HG03159 (cell line): ENCODE measurements around the gene GAPDHS.

ENCODE experiments used
- ATAC-seq: cut with Tn5 transposase; IDR thresholded peaks from one replicate; pipeline ENCODE4 v1.9.1; 2021; ENCODE audit warnings: mild to moderate bottlenecking, moderate library complexity; ENCODE audit not compliant: unreplicated experiment

The GAPDHS gene

DNA sequence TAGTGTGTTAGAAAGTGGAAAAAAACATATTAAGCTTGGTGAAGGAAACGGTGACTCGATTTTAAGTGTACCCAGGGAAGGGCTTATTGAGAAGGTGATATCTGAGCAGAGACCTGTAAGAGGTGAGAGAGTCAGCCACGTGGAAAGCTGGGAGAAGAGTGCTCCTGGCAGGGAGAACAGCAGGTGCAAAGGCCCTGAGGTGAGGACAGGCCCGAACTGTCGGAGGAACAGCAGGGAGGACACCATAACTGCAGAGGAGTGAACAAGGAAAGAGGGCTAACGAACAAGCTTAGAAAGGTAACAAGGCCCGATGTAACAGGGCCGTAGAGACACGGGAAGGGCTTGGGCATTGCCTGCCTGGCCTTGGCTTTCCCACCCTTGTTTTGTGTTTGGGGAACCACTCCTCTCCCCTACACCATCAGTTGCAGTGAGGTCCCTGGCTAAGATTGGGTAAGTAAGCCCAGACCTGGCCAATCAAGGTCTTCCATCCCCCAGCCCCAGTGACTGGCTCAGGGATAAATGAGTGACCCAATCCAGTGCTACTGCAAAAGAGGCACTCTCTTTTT, 22.9 kb downstream of the GAPDHS start:
- ATAC-seq = no peak

DNA sequence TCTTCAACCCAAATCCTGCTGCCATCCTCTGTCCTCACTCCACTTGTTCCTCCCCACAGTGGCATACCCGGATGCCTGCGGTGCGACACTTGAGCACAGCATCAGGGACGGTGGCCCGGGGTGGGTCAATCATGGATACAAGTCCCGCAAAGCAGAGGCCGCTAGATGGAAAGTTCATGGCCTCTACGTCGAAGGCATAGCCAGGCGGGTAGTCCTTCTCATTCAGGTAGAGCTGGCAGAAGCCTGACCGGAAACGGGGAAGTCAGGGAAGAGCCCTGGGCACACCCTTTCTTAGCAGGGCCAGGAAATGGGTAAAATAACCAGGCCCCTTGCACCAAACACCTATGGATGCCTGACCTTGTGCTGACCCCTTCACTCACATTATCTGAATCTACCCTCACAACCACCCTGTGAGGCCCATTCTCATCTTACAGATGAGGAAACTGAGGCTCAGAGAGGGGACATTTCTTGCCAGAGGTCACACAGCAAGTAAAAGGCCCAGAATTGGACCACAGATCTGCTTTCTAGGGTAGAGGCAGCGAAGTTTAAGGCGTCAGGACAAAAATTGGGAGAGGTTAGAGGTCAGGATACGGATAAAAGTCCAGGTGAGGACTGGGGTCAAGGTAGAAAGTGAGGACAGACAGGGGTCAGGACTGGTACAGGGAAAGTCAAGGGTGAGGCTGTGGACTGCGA, 23.7 kb downstream of the GAPDHS start:
- no peak for ATAC-seq

DNA sequence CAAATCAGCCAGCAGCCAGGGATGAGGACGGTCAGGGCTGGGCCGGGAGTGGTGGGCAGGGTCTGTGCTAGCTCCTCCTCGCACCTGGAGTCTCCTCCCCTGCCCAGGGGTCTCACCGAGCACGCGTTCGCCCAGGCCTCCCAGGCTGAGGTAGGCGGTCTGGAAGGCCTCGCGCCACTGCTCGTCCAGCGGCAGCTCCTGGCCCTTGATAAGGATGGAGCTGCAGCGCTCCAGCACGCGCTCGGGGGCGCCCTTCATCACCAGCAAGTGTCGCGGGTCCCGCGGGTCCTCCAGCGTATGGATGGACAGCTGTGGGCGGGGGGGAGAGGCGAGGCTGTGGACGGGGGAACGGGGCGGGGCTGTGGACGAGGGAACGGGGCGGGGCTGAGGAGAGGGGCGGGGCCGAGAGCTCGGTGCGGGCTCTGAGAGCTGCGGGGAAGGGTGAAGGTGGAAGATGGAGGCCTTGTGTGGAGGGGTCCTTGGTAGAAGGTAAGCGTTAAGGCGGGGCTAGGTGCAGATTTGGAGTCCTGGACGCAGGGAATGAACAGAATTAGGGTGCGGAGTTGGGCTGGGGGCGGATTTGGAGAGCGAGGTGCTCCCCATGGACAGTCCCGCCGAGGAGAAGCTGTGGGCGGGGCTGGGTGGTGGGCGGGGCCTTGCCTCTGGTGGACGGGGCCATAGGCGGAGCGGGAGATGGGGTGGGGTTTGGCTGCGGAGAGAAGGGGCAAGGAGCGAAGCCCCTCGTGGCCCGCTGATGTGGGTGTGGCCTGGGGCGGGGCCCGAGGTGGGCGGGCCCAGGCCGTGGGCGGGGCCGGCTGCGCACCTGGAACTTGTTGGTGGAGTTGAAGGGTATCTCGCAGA, 24.5 kb downstream of the GAPDHS start:
- ATAC-seq = no peak

DNA sequence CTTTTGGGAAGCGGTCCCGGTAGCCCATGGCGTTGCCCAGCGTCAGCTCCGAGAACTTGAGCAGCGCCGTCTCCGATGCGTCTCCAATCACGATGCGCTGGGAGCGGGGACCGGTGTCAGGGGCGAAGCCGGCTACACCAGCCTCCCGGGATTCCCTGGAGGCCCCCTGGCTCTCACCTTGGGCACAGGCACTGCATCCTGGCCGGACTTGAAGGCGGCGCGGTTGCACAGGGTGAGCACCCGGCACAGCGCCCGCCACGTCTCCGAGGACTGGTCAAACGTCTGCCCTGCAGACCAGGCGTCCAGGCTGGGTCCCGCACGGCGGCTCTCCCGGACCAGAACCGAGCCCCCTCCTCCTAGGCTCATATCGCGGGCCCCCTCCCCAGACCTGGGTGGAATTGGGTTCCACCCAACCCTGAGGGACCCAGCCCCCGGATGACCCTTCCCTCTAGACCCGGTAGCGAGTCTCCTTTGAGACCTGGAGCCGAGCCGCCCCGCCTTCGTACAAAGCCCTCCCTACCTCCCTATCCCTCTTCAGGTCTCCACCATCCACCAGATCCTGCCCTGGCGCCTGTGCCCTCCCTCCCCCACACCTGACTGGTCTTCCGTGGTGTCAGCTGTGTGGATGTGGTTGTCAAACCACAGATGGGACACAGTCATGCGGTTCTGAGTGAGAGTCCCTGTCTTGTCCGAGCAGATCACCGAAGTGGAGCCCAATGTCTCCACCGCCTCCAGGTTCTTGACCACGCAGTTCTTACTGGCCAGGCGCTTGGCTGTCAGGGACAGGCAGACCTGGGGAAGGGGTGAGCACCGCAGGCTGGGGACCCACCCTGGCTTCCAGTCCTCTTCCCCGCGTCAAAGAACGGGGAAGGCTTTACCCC, 25.4 kb downstream of the GAPDHS start:
- no peak for ATAC-seq

DNA sequence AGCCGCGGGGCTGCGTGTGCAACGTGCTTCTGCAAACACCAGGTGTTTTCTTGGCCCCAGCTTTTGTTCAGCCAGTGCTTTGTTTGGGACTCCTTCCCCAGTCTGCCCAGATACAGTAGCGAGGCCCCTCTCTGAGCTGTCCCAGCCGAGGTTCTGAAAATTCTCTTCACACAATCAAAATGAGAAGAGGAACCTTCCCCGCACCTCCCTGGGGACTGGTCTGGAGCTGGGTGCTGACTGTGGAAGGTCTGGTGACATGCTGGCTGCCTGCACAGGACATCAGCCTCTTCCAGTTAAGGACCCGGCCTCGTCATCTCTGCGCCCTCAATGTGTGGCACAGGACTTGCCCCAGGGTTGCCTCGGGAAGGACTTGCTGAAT, 26.0 kb downstream of the GAPDHS start:
- ATAC-seq = no peak

DNA sequence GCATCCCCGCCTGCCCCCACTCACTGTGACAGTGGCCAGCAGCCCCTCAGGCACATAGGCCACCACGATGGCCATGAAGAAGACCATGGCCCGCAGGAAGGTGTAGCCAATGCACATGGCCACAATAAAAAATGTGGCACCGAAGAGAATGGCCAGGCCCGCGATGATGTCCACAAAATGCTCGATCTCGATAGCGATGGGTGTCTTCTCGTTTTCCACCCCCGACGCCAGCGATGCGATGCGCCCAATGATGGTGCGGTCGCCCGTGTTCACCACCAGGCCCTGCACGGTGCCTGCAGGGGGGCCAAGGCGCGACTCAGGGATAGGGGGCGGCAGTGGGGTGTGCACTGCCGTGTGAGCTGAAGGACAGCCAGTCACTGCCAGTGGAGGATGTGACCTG, 26.5 kb downstream of the GAPDHS start:
- ATAC-seq = no peak

DNA sequence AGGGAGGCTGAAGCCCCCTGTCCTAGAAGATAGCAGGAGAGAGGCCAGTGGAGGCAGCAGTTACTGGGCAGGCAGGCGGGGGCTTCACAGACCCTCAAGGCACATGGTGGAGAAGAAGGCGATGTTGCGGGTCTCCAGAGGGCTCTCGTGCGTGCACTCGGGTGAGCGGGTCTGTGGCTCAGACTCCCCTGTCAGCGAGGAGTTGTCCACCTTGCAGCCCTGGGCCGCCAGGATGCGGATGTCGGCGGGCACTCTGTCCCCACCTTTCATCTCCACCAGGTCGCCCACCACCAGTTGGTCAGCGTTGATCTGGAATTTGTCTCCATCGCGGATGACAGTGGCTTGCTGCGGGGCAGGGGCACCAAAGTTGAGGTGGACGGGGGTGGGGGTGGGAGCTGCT, 27.0 kb downstream of the GAPDHS start:
- ATAC-seq = no peak

DNA sequence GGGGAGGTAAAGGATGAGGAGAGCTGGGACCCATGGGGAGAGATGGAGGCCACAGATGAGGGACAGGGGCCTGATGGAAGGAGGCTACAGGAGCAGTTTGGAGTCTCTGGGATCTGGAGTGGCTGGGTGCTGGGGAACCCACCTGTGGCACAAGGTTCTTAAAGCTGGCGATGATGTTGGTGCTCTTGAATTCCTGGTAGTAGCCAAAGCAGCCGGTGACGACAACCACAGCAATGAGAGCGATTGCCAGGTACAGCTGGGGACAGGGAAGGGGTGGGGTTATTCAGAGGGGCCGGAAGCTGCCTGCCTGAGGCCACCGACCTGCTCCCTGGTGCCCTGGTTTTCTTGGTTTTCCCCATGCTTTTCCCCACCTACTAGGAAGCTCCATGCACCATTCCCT, 27.4 kb downstream of the GAPDHS start:
- ATAC-seq = no peak

DNA sequence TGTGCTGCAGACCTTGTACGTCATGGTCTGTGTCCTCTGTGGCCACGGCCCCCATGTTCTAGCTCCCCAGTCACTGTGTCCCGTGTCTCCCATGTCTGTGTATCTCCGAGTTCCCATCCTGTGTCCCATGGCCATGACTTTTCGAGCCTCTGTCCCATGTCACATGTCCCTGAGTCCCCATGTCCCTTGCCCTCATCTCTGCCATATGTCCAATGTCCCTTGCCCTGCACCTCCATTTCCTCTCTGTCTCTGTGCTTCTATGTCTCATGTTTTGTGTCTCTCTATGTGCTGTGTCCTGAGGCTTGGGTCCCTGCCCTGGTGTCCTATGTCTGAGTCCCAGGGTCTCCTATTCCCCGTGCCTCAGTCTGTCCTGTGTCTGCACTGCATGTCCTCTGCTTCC, 28.2 kb downstream of the GAPDHS start:
- ATAC-seq = no peak

DNA sequence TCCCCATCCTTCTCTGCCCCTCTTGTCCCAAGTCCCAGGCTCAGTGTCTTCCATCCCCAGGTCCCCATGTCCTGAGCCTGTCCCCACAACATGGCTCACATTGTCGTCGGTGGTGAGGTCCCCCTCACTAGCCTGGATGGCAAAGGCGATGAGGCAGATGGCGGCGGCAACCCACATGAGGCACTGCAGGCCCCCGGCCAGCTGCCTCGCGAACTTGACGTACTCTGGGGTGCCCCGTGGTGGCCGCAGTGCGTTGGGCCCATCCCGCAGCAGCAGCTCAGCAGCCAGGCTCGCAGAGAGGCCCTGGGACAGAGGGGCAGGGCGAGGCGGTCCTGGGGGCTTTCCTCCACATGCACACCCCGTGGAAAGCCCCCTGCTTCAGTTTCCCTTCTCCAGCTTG, 29.1 kb downstream of the GAPDHS start:
- no peak for ATAC-seq

DNA sequence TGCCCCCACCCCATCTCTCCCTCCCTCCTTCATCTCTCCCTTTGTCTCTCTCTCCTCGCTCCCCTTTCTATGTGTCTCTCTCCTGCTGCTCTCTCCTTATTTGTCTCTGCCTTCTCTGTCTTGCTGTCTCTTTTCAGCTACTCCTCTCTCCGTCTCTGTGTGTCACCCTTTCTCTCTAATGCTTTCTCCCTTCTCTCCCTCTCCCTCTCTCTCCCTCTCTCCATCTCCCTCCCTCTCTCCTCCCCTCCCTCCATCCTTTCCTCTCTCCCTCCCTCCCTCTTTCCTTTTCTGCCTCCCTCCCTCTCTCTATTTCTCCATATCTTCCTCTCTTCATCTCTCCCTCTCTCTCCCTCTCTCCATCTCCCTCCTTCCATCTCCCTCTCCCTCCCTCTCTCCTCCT, 29.5 kb downstream of the GAPDHS start:
- no peak for ATAC-seq

DNA sequence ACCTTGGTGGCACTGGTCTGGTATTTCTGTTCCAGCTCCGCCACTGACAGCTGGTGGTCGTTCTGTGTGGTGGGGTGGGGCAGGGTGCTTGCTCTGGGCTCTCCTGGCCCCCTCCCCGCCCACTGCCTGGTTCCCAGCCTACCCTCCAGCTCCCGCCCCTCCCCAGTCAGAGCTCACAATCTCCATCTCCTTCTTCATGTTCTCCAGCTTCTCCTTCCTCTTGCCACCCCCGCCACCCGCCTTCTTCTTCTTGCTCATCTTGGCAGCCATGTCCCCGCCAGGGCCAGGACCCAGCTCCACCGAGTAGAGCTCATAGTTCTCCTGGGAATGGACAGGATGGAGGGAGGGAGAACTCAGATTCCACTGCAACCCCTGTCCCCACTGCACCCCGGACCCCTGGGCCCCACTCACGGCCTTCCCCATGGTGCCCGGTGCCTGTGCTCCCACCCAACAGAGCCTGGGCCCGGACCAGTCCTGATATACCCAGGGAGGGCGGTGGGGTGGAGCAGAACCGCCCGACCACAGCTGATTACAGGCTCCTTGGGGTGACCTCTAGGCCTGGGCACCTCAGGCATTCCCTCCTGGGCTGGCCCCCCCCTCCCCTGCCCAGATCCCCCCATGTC, 30.1 kb downstream of the GAPDHS start, which contains the start of gene ATP4A:
TSS of gene ATP4A (minus strand) at position 452 of the 623 bp plus-strand sequence. CDS start at position 423, 29 bp downstream.
- no peak for ATAC-seq

DNA sequence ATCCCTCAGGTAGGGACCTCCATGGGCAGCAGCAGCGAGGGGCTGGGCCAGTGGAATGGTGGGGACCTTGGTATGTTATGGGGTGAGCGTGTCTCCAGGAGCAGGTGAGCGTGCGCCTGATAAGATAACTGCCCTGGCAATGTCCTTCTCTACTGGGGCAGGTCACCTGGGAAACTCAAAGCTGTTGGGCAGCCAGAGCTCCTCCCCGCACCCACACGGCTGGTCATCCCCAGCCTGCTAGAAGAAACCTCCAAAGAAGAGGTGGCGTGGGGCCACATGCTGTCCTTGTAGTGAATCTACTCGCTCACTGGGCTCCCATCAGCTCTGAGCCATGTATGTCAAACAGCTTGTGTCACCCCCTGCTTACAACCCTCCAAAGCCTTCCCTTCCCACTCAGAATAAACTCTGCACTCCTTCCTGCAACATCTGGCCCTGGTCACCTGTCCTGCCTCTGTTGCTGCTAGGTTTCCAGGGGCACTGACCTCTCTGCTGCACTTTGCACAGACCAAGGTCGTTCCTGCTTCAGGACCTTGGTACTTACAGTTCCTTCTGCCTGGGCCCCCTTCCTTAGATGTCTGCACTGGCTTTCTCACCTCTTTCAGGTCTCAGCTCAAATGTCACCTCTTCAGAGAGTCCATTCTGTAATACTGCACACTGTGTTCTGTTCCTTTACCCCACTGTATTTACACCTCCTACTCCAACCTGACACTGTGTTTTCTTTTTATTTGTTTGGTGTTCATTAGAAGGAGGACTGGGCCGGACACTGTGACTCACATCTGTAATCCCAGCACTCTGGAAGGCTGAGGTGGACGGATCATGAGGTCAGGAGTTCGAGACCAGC, 32.0 kb downstream of the GAPDHS start:
- ATAC-seq = no peak

DNA sequence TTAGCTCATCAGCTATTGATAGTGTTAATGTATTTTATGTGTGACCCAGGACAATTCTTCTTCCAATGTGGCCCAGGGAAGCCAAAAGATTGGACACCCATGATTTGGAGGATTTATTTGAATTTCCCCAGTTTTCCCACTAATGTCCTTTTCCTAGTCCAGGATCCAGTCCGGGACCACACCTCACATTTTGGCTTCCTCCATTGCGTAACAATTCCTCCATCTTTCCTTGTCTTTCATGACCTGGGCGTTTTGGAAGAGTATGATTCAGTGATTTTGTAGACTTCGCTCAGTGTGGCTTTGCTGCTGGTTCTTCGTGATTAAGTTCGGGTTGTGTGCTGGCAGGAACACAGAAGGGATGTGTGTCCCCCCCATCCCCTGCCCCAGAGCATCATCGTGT, 33.5 kb downstream of the GAPDHS start:
- ATAC-seq = no peak

DNA sequence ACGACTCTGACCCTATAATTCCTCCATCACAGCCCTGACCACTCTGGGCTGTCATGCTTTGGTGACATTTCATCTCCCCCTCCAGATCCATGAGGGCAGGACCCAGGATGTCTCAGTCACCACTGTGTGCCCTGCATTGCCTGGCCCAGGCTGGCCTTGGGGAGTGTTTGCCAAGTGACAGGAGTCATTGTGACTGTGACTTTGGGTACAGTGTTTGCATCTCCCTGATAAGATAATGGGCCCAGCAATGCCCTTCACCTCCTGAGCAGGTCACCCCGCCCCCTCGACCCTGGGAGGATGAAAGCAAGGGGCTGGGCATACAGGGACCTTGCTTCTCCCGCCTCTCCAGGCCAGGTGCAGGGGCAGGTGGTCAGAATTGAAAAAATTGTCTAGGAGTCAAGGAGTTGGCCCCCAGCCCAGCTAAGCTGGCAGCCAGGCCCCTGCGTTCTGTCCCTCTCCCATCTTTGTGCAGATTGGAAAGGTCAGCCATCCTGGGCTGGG, 36.1 kb downstream of the GAPDHS start:
- ATAC-seq = no peak

DNA sequence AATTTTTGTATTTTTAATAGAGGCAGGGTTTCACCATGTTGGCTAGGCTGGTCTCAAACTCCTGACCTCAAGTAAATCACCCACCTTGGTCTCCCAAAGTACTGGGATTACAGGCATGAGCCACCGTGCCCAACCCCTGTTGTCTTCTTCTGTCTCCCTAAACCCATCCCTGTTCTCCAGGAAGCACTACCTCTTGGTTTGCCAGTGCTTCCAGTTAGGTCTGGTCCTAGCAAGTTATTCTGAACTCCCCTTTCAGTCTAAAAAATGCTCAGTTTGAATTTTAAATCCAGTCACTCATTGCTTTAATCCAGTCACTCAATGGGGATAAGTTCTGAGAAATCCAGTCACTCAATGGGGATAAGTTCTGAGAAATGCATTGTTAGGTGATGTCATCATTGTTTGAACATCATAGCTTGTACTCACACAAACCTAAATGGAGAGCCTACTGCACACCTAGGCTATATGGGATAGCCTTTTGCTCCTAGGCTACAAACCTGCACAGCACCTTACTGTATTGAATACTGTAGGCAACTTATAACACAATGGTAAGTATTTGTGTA, 38.2 kb downstream of the GAPDHS start:
- ATAC-seq = no peak

DNA sequence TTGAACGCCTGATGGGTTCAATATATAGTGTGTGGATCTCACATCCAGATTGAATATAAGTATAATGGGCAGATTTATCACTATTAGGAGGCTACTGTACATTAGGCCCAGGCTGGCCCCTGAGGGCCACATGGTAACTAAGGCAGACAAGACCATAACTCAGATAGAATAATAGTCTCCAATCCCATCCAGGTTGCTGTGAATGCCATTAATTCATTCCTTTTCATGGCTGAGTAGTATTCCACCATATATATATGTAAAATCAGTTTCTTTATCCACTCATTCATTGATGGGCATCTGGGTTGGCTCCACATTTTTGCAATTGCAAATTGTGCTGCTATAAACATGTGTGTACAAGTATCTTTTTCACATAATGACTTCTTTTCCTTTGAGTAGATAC, 44.7 kb downstream of the GAPDHS start:
- ATAC-seq = no peak

DNA sequence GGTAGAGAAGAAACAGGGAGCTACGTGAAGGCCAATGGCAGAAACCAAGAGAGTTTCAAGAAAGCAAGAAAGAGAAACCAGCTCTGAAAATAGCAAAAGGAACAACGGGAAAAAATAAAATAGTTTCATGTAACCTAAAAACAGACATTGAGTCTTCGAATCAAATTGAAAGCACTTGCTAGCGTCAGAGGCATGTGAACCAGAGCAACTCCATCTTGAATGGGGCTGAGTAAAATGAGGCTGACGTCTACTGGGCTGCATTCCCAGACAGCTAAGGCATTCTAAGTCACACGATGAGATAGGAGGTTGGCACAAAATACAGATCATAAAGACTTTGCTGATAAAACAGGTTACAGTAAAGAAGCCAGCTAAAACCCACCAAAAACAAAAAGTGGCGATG, 45.5 kb downstream of the GAPDHS start:
- no peak for ATAC-seq

DNA sequence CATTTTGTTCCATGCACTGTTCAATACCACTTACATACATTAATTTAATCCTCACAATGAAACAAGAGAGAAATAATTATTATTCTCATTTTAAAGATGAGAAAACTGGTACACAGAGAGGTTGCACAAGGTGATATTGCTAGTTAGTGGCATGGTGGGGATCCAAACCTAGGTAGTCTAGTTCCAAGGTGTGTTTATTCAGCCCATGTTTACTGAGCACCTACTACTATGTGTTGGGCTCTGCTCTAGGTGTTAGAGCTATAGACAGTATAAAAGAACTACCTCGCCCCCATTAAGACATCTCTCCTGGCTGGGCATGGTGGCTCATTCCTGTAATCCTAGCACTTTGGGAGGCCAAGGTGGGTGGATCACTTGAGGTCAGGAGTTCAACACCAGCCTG, 49.5 kb downstream of the GAPDHS start:
- ATAC-seq = no peak
